GM19023 (cell line): ENCODE measurements around the gene CDCA3.

Source experiments
- ATAC-seq: cut with Tn5 transposase; IDR thresholded peaks from one replicate; pipeline ENCODE4 v1.9.1; 2021; ENCODE audit warnings: mild to moderate bottlenecking, moderate library complexity; ENCODE audit not compliant: unreplicated experiment

Gene CDCA3

DNA sequence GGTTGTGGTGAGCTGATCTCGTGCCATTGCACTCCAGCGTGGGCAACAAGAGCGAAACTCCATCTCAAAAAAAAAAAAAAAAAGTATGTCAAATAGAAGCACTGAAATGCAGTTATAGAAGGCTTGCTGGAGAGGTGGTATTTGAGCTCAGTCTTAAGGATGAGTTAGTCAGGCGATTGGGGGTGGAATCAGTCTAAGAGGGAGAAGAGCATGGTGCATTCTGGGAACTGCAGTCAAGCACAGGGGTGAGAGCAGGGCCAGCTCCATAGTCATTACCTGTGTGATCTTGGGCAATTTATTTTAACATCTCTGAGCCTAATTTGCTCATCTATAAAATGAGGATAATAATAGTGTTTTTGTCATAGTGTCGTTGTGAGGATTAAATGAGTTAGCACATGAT, 16.2 kb downstream of the CDCA3 start:
- no peak for ATAC-seq

DNA sequence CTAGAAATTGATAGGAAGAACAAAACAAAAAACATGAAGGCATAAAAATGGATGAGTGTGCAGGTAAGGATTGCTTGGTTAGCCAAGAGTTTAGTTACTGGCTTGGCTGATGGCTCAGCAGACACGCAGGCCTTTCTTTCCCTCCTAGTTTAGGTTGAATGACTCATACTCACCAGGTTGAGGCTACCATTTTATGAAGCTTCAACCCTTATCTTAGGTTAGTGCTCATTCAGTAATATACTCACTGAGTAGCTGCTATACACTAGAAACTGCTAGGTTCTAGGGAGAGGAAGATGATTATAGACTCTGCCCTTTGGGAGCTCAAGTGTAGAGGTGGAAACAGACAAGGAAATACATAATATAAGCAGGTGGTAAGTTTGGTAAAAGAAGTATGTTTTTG, 16.8 kb downstream of the CDCA3 start:
- no peak for ATAC-seq

DNA sequence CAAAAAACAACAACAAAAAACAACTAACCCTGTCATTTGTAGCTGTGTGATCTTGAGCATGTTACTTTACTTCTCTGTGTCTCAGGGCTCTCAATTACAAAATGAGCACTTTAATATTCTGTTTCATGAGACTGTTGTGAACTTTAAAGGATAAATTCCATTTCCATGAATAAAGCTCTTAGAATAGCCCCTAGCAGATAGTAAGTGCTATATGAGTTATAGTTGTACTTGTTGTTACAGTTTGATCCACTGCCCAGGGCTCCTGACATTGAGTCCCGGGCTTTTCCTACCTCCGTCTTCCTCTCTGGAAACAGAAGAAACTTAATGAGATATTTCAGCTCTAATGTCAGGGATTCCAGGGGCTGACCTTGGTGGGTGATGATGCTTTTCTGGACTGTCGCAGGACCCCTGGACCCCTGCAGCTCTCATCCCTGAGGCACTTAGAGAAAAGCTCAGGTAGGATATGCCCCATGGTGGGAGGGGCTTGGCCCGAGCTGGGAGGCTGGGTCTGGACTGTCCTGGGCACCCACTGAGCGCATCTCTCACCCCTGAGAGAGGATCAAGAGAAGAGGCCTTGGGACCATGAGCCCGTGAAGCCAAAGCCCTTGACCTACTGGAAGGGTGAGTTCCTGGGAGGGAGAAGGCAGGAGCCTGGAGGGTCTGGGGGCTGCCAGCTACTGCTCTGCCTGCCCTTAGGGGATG, 17.7 kb downstream of the CDCA3 start:
- no peak for ATAC-seq

DNA sequence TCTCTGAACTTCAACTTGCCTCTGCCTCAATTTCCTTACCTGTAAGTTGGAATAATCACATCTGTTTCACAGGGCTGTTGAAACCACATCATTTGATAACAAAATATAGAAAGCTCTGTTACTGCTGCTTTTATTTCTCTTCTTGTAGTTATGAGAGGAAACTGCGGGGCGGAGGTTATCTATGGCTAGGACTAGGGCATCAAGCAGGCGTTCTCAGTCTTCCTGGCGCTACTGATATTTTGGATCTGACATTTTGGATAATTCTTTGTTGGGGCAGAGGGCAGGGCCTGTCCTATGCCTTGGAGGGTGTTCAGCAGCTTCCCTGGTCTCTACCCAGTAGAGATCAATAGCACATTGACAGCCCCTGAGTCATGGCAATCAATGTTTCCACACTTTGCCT, 19.0 kb downstream of the CDCA3 start:
- ATAC-seq, result no peak

DNA sequence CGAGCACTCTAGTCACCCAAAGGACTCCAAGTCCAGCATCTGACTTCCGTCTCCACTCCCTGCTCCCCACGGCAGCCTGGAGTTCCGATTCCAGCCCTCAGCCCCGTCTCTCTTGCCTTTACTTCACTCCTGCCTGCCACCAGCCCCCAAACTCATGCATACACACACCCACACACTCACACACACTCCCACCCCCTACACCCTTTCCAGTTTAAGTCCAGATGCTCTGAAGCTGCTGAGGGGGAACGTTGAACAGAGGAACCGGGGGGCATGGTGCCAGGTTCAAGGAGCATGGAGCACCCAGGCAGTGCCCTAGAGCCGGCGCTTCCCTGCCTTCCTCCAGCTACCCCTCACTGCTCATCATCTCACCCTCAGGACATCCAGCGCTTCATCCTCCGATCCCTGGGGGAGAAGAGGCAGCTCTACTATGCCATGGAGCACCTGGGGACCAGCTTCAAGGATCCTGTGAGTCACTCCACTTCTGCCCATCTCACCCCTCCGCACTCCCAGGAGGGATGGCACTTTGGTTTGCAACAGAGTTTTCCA, 19.6 kb downstream of the CDCA3 start:
- ATAC-seq, result no peak

DNA sequence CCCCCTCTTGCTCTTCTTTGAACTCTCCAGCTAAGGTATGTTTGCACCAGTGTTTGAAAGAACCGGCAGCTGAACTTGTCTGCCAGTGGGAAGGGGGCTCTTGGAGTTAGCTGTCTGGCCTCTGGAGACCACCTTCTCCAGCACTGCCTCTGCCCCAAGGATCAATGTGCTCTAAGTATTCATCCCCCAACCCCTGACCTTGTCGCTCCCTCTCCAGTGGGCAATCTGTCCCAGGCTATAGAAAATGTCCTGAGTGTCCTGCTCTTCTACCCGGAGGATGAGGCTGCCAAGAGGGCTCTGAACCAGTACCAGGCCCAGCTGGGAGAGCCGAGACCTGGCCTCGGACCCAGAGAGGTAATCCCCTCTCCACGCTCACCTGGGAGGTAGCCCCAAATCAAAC, 20.1 kb downstream of the CDCA3 start:
- no peak for ATAC-seq

DNA sequence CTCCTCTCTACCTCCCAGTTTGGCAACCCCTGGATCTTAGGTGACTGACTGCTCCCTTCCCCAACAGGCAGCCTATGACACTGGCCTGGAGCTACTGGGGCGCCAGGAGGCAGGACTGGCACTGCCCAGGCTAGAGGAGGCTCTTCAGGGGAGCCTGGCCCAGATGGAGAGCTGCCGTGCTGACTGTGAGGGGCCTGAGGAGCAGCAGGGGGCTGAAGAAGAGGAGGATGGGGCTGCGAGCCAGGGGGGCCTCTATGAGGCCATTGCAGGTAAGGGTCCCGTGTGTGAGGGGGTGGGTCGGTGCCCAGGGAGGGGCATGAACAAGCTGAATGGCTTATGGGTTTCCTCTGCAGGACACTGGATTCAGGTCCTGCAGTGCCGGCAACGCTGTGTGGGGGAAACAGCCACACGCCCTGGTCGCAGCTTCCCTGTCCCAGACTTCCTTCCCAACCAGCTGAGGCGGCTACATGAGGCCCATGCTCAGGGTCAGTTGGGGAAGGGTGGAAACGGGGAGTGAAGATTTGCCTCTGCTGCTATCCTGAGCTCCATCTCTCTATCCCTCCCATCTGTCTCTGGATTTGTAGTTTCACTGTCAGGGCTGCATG, 20.7 kb downstream of the CDCA3 start:
- no peak for ATAC-seq

DNA sequence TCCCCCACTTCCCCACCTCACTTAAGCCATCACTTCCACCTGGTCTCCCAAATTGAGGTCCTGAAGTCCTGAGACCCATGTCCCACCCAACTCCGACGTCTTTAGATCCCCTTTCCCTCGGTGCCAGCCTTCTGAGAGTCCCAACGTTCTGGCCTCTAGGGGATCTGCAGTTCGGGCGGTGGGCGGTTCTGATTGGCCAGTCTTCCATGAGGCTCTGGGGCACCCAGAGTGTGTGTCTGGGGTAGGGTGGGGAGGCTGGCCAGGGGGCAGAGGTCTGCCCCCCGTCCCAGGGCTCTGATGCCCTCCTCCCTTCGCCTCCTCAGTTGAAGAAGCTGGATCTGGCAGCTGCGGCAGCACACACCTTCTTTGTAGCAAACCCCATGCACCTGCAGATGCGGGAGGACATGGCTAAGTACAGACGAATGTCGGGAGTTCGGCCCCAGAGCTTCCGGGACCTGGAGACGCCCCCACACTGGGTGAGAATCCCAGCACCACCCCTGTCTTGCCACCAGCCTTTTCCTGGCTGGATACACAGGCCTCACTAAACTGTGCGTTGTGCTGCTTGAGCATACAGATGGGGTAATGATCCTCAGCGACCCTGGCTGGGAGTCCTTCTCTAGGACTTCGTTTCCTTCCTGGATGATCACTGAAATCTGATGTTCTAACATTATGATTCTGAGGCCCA, 21.4 kb downstream of the CDCA3 start:
- no peak for ATAC-seq

DNA sequence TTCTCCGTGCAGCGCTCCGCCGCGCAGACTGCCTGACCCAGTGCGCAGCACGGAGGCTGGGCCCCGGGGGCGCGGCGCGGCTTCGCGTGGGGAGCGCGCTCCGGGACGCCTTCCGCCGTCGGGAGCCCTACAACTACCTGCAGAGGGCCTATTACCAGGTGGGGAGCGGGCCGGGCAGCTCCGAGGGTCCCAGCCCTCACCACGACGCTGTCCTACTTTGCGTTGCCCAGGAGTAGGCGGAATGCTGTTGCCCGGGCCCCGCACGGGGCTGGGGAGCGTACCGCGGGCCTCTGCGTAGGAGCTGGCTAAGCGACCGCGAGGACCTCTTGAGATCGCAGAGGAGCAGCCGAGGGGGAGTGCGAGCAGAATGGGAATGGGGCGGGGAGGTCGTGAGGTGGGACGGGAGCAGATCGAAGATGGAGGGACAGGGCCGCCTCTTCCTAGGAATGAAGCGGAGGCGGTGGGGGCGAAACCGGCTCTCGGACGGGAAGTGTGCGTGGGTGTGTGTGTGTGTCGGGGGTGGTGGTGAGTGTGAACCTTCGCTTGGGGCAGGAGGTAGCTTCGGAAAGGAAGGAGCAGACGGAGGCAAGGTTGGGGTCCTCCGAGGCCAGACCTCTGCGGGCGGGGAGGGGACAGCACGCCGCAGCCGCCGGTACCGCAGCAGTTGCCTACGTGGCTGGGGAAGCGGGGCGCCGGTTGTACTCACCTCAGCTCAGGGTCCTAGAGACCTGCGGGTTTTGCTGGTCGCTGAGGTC, 22.1 kb downstream of the CDCA3 start:
- ATAC-seq, result no peak

DNA sequence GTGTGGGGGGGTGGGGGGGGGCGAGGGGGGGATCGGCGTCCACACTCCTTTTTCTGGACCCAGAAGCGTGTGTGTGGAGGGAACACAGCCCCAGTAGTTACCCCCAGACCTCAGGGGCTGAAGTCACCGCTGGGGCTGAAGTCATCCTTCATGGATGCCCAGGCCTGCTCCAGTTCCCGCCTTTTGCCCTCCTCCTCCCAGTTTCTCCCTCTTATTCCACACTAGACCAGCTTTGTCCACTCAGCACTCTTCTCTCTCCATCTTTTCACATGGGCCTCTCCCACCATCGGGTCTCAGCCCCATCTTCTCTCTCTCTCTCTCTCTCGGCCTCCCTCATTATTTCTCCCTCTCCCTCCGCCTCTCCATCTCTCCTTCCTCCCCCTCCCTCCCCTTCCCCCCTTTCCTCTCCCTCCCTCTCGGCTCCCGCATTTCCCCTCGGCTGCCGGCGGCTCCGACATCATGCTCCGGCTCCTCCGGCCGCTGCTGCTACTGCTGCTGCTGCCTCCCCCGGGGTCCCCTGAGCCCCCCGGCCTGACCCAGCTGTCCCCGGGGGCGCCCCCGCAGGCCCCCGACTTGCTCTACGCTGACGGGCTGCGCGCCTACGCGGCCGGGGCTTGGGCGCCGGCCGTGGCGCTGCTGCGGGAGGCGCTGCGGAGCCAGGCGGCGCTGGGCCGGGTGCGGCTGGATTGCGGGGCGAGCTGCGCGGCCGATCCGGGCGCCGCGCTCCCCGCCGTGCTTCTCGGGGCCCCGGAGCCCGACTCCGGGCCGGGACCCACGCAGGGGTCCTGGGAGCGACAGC, 22.9 kb downstream of the CDCA3 start, which contains the start of gene P3H3:
Gene P3H3, plus strand, starts transcription at position 426 of the 799 bp plus-strand sequence. Its CDS starts 34 bp downstream, at position 460.
- no peak for ATAC-seq

DNA sequence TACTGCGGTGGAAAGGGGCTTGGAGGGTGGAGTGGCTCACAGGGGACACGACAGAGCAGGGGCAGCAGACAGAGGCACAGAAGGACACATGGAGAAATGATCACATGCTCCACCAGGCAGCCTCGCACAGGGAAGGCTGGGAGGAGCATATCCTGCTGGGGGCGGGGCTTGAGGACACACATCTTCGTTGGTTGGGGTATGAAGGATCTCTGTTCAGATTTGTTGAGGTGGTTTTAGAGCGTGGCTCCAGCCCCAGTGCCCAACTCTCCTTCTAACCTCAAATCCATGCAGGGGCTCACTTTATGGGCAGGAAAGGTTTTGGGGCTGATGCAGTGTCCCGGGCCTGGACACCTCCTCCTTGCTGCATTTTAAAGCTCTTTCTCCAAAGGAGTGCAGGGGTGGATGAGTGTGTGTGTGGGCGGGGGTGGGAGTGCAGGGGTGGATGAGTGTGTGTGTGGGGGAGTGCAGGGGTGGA, 23.6 kb downstream of the CDCA3 start:
- no peak for ATAC-seq

DNA sequence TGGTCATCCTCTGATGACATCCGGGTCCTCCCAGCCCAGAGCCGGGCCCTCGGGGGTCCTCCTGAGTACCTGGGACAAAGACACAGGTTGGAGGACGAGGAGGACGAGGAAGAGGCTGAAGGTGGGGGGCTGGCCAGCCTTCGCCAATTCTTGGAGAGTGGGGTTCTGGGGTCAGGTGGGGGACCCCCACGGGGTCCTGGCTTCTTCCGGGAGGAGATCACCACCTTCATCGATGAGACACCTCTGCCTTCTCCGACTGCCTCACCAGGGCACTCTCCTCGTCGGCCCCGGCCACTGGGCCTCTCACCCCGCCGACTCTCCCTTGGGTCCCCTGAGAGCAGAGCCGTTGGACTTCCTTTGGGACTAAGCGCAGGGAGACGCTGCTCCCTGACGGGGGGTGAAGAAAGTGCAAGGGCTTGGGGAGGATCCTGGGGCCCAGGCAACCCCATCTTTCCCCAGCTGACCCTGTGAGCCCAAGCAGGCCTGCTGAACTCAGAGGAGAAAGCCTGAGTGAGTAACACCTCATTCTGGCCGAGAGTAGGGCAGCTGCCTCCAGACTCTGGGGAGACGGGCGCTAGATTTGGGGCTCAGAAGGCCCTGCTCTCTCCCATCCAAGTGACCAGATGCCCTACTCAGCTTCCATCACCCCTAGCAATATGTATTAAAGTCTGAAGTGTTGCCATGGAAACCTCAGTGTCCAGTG, 24.2 kb downstream of the CDCA3 start:
- no peak for ATAC-seq

DNA sequence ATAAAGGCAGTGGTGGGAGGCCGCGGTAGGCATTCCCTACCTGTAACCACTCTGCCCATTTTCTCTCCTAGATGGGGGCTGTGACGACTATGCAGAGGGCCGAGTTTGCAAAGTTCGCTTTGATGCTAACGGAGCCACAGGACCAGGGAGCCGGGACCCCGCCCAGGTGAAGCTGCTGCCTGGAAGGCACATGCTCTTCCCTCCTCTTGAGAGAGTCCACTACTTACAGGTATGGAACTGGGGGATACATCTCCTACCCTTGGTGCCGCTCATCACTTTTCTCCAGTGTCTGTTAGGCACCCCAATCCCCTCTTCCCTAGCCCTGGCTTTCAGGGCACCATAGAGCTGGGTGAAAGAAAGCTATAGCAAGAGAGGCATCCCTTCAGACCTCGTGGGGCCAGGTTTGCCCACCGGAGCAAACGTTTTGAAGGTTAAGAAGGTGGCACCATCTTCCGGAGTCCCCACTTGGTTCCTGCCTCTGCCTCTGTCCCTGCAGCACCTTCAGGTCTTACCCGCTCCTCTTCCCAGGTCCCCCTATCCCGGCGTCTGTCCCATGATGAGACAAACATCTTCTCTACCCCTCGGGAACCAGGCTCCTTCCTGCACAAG, 24.9 kb downstream of the CDCA3 start:
- no peak for ATAC-seq

DNA sequence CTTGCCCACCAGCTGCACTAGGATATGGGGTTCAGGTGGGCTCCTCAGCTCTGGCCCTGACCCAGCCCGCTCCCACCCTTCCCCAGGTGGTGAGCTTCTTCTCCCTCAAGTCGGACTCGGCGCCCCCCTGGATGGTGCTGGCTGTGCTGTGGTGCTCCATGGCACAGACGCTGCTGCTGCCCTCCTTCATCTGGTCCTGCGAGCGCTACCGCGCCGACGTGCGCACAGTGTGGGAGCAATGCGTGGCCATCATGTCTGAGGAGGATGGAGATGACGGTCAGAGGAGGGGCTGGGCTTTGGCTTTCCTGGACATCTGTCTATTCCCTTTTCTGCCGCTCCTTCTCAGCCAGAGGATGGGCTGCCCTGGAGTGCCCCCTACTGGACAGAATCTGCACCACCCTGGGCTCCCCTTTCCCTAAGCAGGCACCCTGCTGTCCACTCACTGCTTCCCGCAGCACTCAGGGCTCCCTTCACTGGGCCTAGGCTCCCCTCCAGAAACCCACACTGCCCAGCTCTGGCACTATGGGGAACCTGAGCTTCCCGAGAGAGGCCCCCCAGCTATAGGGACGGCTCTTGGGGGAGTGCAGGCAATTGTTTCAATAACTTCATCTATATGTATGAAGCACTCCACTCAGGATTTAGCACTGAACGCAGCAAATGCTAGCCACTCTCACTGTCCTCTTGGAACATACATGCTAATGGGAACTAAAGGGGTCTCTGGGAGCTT, 25.5 kb downstream of the CDCA3 start:
- ATAC-seq, result no peak

DNA sequence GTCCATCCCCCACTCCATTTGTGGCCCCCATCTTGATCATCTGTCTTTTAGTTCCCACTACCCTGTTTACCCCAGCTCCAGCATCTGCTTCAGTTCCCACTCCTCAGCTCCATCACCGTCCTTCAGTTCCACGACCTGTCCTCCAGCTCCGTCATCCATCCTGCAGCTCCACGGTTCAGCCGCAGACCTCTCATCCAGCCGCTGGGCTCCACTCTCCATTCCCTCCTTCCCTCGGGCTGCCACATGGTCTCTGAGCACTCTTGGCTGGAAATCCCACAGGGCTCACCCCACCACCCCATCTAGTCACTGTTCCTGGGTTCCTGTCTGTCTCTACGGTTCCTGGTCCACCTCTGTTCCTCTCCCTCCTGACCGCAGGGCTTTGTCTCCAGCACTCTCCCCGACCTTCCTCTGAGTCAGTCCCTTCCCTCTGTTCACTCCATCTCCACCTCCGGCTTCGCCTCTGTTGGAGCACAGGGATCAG, 26.1 kb downstream of the CDCA3 start:
- no peak for ATAC-seq

DNA sequence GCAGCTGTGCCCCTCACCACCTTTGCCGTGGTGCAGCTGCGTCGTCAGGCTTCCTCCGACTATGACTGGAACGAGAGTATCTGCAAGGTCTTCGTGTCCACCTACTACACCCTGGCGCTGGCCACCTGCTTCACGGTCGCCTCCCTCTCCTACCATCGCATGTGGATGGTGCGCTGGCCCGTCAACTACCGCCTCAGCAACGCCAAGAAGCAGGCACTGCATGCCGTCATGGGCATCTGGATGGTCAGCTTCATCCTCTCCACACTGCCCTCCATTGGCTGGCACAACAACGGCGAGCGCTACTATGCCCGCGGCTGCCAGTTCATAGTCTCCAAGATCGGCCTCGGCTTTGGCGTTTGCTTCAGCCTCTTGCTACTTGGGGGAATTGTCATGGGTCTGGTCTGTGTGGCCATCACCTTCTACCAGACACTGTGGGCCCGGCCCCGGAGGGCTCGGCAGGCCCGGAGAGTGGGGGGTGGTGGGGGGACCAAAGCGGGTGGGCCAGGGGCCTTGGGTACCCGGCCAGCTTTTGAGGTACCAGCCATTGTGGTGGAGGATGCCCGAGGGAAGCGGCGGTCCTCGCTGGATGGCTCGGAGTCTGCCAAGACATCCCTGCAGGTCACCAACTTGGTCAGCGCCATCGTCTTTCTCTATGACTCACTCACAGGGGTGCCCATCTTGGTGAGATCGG, 26.9 kb downstream of the CDCA3 start:
- ATAC-seq, result no peak

DNA sequence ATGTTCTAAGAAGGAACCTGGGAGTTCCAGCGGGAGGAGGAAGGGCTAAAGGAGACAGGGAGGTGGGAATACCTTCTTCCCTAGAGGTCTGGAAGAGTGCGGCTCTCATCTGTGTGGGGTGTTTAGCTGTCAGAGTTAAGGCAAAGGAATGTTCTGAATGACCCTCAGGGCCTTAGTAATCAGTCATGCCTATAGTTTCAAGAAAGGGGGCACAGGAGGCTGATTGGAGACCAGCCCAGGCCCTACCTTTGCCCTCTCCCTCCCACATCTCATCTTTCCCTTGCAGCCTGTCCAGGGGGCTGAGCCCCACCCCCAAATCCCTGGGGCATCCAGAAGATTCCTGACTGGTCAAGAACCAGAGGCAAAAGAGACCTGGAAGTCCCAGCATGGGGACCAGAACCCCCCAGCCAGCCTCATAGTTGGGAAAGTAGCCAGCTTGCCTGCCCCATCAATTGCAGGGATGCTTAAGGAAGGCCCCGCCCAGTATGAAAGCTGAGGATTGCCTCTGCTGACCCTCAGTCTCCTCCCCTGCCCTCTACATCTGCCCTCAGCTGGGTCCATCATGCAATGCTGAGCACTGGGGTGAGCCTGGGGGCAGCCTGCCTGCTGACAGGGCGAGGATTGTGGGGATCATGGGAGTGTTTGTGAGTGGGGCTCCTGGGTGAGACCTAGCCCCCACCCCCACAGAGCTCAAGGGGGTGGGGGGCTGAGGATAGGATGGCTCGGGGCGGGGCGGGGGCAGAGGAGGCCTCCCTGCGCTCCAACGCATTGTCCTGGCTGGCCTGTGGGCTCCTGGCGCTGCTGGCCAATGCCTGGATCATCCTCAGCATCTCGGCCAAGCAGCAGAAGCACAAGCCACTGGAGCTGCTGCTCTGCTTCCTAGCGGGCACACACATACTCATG, 27.7 kb downstream of the CDCA3 start:
- no peak for ATAC-seq
